DND-41 (cell line): ENCODE results near the gene S100A16.
"Not testable (repeated sequence)": the region's sequence is repeated elsewhere in the genome, so short reads cannot be mapped to it uniquely, and the experiment has no call there.

Experiments used
- ATAC-seq: fragments of 200-7000 bp; cut with Tn5 transposase; 3 replicates; pipeline ENCODE4 v1.9.1; 2021; ENCODE audit warnings: low read depth; ENCODE audit not compliant: insufficient read depth
- DNase-seq: peaks from one replicate; pipeline ENCODE4 v3.0.0-alpha.2; 2020
- H2AFZ ChIP-seq: 2 replicates; pipeline ENCODE4 v1.6.0; 2012; ENCODE audit warnings: low read depth, low read length
- H3K27ac ChIP-seq: 2 replicates; pipeline ENCODE4 v1.5.1; 2012; ENCODE audit warnings: low read length, inconsistent platforms
- H3K27me3 ChIP-seq: fragments of 200-600 bp; sonication (generic); 2 replicates; pipeline ENCODE4 v1.6.0; 2012; ENCODE audit warnings: low read length, mild to moderate bottlenecking, inconsistent platforms; ENCODE audit not compliant: insufficient read depth, poor library complexity
- H3K36me3 ChIP-seq: 2 replicates; pipeline ENCODE4 v1.5.1; 2012; ENCODE audit warnings: low read length, inconsistent platforms; ENCODE audit not compliant: insufficient read depth
- H3K4me1 ChIP-seq: 2 replicates; pipeline ENCODE4 v1.5.1; 2012; ENCODE audit warnings: mild to moderate bottlenecking, low read length; ENCODE audit not compliant: insufficient read depth
- H3K4me2 ChIP-seq: 2 replicates; pipeline ENCODE4 v1.6.0; 2012; ENCODE audit warnings: mild to moderate bottlenecking, moderate library complexity, low read length, inconsistent platforms; ENCODE audit not compliant: insufficient read depth
- H3K4me3 ChIP-seq, 2 experiments: fragments of 200-600 bp in 1 of 2; shearing (Covaris generic) in 1 of 2; 2 replicates each; pipeline ENCODE4 v1.5.1; 2012 to 2016; ENCODE audit warnings: inconsistent platforms in 2 of 2, low read length in 2 of 2, mild to moderate bottlenecking in 2 of 2, low read depth in 1 of 2, moderate library complexity in 1 of 2
- H3K79me2 ChIP-seq: 2 replicates; pipeline ENCODE4 v1.6.0; 2012; ENCODE audit warnings: low read length, inconsistent platforms; ENCODE audit not compliant: insufficient read depth
- H3K9ac ChIP-seq: 2 replicates; pipeline ENCODE4 v1.6.0; 2012; ENCODE audit warnings: low read depth, mild to moderate bottlenecking, inconsistent platforms, low read length, moderate library complexity
- H3K9me3 ChIP-seq: 2 replicates; pipeline ENCODE4 v1.5.1; 2012; ENCODE audit warnings: low read length, moderate library complexity, mild to moderate bottlenecking, inconsistent platforms; ENCODE audit not compliant: insufficient read depth, severe bottlenecking
- H4K20me1 ChIP-seq: 2 replicates; pipeline ENCODE4 v1.6.0; 2012; ENCODE audit warnings: low read length; ENCODE audit not compliant: insufficient read depth
- EZH2 ChIP-seq: IDR thresholded peaks from 3 replicates; pipeline ENCODE4 v1.6.1; 2012; ENCODE audit warnings: borderline replicate concordance, low read depth, mild to moderate bottlenecking, moderate library complexity, low read length, inconsistent platforms; ENCODE audit not compliant: severe bottlenecking
- TF ChIP-seq, protein P1 (sequence below): IDR thresholded peaks from 2 replicates; pipeline ENCODE4 v1.5.1; 2012; ENCODE audit warnings: borderline replicate concordance, low read length, moderate library complexity, mild to moderate bottlenecking; ENCODE audit not compliant: poor library complexity, severe bottlenecking; ENCODE audit errors: extremely low read depth

The S100A16 gene

GRCh38 chr1:153565529-153566374 is 47.2 kb downstream of the S100A16 start, which contains the start of gene S100A2:
Gene S100A2 (minus strand): TSS chr1:153565844. CDS start chr1:153563877, 1,967 bp downstream.
- Histone ChIP-seq H3K79me2 (no peaks in the 10 kb centered on the region), H3K9me3 (no peaks in the 10 kb centered on the region), H2AFZ (no peak within 1 kb of the TSS), H3K9ac (no peak within 1 kb of the TSS), H3K27ac (no peak within 1 kb of the TSS), H3K4me3 (no peak within 1 kb of the TSS), H3K27me3 (no peaks in the 10 kb centered on the region), H3K36me3 (no peaks in the 10 kb centered on the region), H4K20me1 (no peaks in the 10 kb centered on the region), H3K4me2 (no peak within 1 kb of the TSS), H3K4me1 (peaks cover 14% of the 10 kb centered on the region)
- DNase-seq (no peak), ATAC-seq (no peak)
- no peak for TF ChIP-seq EZH2
- TF ChIP-seq, protein P1, sequence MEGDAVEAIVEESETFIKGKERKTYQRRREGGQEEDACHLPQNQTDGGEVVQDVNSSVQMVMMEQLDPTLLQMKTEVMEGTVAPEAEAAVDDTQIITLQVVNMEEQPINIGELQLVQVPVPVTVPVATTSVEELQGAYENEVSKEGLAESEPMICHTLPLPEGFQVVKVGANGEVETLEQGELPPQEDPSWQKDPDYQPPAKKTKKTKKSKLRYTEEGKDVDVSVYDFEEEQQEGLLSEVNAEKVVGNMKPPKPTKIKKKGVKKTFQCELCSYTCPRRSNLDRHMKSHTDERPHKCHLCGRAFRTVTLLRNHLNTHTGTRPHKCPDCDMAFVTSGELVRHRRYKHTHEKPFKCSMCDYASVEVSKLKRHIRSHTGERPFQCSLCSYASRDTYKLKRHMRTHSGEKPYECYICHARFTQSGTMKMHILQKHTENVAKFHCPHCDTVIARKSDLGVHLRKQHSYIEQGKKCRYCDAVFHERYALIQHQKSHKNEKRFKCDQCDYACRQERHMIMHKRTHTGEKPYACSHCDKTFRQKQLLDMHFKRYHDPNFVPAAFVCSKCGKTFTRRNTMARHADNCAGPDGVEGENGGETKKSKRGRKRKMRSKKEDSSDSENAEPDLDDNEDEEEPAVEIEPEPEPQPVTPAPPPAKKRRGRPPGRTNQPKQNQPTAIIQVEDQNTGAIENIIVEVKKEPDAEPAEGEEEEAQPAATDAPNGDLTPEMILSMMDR, result no peak

DNA sequence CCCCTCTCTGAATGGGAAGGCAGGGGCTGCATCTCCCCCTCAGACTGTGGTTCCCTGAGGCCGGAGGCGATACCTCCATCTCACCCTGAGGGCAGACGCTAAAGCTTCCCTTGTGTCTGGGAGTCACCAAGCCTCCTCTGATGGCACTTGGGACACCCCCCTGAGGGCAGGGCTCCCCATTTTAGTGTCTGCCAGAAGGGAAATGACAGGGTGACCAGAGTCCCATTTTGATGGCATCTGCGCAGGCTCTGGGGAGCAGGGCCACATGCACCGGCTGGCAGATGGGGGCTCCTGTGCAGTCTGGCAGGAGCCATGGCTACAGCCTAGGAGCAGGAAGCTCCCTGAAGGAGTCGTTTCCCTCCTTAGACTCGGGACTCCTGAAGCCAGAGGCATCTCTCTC is 48.9 kb downstream of the S100A16 start:
- no peaks in the 10 kb centered on the region for H3K36me3 ChIP-seq
- H3K27ac ChIP-seq, result no peak overlapping the region
- H3K9me3 ChIP-seq, result no peaks in the 10 kb centered on the region
- TF ChIP-seq EZH2, result no peak
- TF ChIP-seq, protein P1, result no peak
- no peak overlapping the region for H3K4me2 ChIP-seq
- no peak for ATAC-seq
- H3K9ac ChIP-seq, result no peak overlapping the region
- no peak overlapping the region for H3K4me3 ChIP-seq
- H3K4me1 ChIP-seq, result peaks cover 13% of the 10 kb centered on the region
- DNase-seq, result no peak
- no peaks in the 10 kb centered on the region for H3K27me3 ChIP-seq
- no peaks in the 10 kb centered on the region for H4K20me1 ChIP-seq
- H2AFZ ChIP-seq, result no peak overlapping the region
- H3K79me2 ChIP-seq, result no peaks in the 10 kb centered on the region

DNA sequence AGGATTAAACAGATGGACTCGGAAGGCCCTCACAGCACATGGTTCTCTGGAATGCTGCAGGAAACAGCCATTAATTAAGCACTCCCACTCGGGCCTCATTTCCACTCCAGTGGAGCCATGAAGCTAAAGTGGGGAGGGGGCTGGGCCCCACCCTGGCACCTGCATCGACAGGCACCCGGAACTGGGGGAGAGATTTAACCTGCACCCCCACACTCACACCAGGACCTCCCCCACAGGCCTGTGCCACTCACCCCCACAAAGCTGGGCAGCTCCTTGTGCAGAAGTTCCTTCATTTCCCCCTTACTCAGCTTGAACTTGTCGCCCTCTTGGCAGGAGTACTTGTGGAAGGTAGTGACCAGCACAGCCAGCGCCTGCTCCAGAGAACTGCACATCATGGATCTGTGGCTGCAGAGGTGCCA is 49.4 kb downstream of the S100A16 start:
- Histone ChIP-seq H4K20me1 (no peaks in the 10 kb centered on the region), H3K9ac (no peak overlapping the region), H2AFZ (no peak overlapping the region), H3K27ac (no peak overlapping the region), H3K79me2 (no peaks in the 10 kb centered on the region), H3K27me3 (no peaks in the 10 kb centered on the region), H3K4me2 (no peak overlapping the region), H3K36me3 (no peaks in the 10 kb centered on the region), H3K4me1 (peaks cover 8% of the 10 kb centered on the region), H3K9me3 (no peaks in the 10 kb centered on the region), H3K4me3 (no peak overlapping the region)
- DNase-seq, result no peak
- no peak for TF ChIP-seq EZH2
- TF ChIP-seq, protein P1, result no peak
- no peak for ATAC-seq

GRCh38 chr1:153562021-153562420 is 50.9 kb downstream of the S100A16 start:
- H3K4me2 ChIP-seq, result not testable (repeated sequence)

More at GRCh38 chr1:153562021-153562420, 50.9 kb downstream of the S100A16 start:
- H3K9me3 ChIP-seq, H3K27ac ChIP-seq, H4K20me1 ChIP-seq, ATAC-seq, H3K9ac ChIP-seq, DNase-seq, H3K4me1 ChIP-seq, H3K27me3 ChIP-seq, H3K4me3 ChIP-seq, H3K36me3 ChIP-seq, H3K79me2 ChIP-seq, H2AFZ ChIP-seq: not testable (repeated sequence)
